Stimulated activated naive CD8-positive, alpha-beta T cell treated with anti-CD3 and anti-CD28 coated beads, Interleukin-15, Interleukin-2, amounts not matched to agents 100 U/mL and 50 U/mL, for 24 hours (primary cell): ENCODE results near the gene OXLD1.

Experiments used
- ATAC-seq: fragments of 150-1000 bp; cut with Tn5 transposase; one replicate; pipeline ENCODE4 v1.10.0; 2021
- DNase-seq: peaks from one replicate; pipeline ENCODE4 v3.0.0; 2021

OXLD1 gene

DNA sequence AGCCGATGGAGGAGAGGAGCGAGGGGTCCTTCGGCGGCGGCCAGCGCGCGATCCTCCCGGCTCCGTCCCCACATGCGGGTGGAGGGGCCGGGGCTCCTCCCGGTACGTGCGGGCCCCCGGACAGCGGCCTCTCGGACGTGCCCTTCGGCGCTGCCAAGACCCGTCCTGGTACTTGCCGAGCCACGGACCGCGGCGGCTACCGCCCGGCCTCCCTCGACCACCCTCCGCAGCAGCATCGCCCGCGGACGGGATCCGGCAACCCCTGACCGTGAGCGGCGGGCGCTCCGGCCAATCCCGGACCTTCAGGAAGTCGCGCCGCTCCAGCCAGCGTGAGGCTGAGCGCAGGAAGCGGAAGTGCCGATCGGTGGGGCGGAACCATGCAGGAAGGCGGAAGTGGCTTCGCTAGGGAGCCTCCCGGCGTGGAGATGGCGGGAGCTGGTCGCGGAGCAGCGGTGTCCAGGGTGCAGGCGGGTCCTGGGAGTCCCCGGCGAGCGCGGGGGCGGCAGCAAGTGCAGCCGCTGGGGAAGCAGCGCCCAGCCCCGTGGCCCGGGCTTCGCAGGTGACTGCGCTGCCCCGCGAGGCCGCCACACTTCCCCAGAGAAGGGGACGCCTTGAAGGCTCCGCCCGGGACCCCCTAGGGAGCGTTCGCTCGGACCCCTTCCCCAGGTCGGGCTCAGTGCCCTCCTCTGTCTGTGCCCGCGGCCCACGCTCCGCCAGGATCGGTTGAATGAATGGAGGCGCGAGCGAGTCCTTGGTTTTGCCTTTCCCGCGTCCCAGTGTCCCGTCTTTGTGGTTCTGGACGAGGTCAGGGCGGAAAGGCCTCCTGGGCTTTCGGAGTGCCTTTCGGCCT, at the start of gene OXLD1, which contains the start of gene CCDC137:
OXLD1 (minus strand) TSS at position 264 of the 850 bp plus-strand sequence; CDS start at position 236, 28 bp downstream.
CCDC137 (plus strand) TSS at position 396 of the 850 bp plus-strand sequence; CDS start at position 426, 30 bp downstream.
- peak; percentile 94 for ATAC-seq
- peak; percentile 97 for DNase-seq

DNA sequence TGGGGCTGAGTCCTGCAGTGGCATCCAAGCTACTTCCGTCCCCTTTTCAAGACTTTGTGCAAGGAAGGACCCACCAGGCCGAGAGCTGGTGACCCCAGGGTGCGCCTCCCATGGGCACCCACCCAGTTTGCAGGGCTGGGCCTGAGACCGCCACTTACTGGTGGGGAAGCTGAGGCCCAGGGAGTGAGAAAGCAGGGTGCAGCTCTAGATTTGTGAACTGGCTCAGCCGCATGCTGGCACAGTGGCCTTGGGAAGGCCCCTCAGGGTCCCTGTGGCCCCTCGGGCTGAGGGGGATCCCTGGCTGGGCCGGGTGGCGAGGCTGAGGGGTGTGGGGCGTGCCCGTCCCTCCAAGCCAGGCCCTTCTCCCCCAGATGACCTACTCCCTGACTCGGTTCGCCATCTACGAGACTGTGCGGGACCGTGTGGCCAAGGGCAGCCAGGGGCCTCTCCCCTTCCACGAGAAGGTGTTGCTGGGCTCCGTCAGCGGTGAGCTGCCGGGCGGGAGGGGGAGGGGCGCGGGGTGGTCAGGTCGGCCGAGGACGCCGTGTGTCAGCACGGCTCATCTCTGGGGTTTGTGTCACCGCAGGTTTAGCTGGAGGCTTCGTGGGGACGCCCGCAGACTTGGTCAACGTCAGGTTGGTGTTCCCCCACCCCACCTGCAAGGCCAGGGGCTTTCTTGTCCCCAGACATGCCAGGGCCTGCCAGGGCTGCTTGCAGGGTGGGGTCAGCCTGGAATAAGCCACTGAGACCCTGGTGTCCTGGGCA, 48.9 kb upstream of the OXLD1 start:
- DNase-seq (no peak), ATAC-seq (no peak)

DNA sequence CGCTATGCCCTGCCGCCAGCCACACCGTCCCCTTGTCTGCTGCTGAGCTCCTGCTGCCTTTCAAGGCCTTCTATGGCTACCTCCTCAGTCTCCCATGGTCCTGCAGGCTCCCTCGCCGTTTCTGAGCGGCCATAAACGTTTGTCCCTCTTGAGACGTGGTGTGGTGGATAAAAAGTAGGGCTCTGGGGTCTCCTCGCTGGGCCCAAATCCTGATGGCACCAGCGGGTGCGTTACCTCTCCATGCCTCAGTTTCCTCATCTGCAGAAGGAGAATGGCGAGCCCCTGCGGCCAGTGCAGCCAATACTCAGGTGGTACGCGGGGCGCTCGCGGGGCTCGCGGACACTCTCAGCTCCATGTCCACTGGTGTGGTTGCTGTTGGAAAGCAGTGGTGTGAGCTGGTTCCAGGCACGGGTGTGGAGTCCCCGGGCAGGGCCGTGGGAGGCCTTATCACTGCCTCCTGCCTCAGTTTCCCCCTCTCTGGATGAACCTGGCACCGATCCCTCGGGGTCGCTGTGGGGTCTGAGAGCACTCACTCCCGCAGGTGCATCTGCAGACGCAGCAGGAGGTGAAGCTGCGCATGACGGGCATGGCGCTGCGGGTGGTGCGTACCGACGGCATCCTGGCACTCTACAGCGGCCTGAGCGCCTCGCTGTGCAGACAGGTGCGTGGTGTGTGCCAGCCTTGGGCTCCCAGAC, 48.2 kb upstream of the OXLD1 start:
- DNase-seq (no peak), ATAC-seq (no peak)

DNA sequence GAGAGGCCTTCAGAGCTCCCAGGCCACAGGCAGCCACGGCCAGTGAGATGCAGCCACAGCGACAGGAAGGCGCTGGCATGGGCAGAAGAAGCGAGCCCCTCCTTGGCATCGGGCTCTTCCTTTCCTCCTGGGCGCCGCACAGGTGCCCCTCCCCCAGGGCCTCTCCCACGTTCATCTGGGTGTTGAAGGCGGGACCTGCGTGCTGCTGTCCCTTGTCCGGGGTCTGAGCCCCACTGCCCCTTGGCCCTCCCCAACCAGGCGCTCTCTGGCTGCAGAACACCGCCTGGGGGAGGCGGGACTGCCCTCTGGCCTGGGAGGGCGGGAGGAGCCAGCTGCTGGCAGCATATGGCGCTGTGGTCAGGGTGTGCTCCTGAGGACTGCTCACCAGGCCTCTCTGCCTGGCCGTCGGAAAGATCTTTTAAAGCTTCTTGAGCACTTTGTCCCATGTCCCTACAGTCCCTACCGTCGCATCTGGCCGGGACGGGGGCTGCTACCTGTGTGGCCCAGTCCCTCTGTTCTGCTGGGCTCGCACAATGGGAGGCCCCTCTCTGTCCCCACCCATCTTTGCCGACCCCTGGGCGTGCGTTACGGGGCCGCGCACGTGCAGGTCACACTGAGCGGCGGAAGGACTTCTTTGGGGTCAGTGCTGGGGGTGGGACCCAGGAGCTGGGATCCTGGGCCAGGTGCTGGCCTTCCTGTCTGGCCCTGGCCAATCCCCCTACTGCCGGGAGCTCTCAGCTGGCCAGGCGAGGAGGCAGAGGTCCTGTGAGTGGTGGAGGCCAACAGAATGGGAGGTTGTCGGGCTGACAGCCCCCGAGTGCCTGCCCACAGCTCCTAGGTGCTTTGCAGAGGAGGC, 47.4 kb upstream of the OXLD1 start:
- ATAC-seq = no peak
- no peak for DNase-seq

DNA sequence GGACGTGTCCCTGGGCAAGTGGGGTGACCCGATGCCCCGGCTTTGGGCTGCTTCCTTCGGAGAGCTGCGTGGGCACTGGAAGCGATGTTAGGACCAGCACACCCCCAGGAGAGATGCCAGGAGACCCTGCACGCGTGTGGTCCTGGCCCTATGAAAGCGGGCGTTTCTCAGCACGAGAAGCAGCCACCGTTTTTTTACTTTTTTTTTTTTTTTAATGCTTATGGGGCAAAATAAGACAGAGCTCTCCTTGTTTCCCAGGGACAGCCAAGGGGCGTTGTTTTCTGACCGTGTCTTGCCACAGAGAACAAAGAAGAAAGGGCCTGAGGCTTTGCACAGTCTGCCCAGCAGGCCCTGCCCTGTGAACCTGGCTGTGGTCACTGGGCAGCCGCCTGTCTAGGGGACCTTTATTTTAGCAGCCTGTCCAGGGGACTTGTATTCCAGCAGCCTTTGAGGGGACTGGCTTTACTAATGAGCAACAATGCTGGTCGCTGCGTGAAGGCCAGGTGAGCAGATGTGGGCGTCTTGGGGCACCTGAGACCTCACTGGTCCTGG, 46.7 kb upstream of the OXLD1 start:
- DNase-seq (no peak), ATAC-seq (no peak)

DNA sequence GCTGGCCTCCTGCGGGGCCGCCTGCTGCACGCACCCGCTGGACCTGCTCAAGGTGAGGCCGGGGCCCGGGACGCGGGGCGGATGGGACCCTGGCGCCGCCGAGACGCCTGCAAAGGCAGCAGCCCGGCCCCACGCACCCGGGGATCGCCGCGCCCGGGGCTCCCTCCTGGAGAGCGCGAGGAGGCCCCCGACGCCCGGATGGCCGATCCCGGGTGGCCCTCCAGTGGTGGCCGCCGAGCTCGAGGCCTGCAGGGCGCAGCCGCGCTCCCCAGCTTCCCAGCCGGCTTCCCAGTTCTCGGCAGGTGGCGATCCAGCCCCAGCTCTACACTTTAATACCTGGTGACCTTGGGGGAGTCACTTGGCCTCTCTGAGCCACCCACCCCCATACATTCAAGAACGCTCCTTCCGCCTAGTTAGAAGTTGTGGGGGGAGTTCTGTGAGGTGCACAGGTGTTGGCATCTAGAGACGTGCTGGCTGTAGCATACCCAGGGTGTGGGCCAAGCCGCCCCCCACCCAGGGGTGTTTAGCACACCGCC, 46.1 kb upstream of the OXLD1 start:
- ATAC-seq (no peak), DNase-seq (no peak)

DNA sequence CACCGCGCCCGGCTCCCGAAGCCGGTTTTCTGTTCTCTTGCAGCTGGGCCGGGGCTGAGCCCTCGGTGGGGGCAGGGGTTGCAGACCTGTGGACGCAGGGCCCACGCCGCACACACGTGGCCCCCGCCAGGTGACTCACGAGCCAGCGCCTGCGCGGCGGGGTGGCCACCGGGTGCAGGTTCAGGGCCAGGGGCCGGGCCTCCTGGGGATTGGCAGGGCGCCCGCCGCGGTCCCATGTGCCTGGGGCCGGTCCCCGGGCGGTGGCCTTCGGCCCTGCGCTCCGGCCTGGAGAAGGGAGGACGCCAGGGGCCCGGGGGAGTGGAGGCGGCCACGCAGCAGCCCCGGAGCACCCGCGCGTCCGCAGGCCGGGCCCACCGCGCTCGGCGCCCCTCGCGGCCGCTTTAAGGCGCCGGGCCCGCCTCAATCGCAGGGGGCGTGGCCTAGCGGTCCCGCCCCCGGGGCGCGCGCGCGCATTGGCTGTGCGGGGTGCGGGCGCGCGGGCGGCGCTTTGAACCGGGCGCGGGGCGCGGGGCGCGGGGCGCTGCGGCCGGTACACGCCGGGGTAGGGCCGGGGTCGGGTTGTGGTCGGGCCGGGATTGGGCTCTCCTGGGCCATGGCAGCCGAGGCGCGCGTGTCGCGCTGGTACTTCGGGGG, 45.5 kb upstream of the OXLD1 start, which contains the start of gene SLC25A10:
SLC25A10 (plus strand) TSS at position 471 of the 654 bp plus-strand sequence; CDS start at position 614, 143 bp downstream.
- ATAC-seq = peak; percentile 86
- DNase-seq = peak; percentile 86

DNA sequence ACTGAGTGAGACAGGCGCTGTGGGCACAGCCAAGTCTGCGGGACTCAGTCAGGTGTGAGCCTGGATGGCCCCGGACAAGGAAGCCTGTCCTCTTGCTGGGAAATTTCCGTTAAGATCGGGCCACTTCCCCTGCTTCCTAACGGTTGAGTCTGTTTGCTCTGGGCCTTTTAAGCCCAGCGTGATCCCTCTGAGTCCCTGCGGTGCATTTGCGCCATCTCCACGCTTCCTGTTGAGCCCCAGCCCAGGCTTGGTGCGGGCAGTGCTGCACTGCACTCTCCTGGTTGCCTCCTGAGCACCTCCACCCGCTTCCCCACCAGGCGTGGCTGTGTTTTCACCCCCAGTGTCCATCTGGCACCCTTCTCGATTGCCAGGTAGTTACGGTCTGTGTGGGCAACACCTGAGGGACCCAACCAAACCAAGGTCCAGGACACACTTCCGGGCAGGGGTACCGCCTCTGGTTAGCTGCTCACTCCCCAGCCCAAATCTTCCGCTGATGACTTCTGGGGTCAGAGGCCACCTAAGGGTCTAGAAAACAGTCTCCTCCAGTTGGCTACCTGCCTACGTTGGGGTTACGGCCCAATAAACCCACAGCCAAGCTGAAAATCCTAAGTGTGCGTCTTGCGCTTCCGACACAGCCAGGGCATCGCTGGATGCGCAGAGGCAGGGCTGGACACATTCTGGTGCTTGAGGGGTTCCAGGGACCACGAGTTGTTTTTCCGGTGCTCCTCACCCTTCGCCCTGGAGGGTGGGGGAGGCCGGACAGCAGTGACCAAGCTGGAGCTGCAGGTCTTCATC, 44.3 kb upstream of the OXLD1 start:
- DNase-seq = peak; percentile 30

DNA sequence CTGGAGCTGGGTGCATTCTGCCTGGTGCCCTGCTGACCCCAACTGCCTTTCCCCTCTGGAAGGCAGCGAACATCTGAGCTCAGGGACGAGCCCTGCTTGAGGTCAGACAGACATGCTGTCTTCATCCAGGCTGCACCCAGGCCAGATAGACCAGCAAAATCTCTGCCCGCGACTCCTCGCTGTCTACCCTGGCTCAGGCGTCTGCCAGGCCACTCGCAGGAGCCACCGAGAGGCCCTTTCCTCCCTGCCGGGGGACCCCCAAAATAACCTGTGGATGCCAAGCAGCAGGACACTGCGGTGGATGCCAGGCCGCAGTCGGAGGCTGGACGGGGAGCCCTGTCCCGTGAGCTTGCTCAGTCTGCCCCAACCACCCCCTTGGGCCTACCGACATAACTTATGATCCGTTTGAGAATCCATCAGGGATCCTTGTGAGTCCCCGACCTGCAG, 42.4 kb upstream of the OXLD1 start:
- no peak for ATAC-seq
- DNase-seq = no peak

More for the DNA sequence above, 44.3 kb upstream of the OXLD1 start:
- no peak for ATAC-seq

DNA sequence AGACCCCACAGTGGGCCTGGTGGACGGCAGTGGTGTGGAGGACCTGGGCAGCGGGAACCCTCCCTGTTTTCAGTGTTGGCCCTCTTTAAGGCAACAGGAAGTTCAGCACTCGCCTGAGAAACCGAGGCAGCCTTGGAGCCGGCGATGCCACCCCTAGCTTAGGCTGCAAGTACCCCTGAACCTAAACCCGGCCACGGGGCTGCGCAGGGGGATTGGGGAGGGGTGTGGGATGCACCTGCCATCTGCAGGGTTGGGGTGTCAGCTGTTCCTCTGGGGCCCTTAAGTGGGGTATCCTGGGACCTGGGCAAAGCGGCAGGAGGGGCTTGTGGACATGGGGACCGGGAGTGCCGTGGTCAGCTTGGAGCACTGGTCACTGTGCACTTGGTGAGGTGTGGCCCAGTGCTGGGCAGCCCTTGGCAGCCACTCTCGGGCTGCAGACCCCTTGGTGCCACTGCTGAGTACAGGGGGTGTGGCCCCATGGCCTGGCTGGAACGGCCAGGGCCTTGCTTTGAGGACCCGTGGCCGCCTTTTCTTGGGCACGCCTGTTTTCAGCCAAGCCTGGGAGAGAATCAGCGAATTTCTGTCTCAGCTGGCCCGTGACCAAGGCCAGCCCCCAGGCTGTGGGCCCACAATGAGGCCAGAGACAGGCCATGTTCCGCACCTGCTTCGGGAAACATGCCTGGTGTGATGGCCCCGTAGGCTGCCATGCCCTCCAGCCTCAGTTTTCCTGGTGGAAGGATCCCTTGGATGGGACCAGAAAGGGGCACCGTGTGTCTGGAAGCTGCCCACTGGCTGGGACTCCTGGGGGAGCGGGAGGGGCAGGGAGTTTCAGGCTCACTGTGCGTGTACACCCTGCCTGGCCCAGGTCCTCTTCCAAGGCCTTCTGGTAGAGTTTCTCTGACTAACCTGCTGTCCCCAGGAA, 41.6 kb upstream of the OXLD1 start:
- DNase-seq (no peak), ATAC-seq (no peak)

DNA sequence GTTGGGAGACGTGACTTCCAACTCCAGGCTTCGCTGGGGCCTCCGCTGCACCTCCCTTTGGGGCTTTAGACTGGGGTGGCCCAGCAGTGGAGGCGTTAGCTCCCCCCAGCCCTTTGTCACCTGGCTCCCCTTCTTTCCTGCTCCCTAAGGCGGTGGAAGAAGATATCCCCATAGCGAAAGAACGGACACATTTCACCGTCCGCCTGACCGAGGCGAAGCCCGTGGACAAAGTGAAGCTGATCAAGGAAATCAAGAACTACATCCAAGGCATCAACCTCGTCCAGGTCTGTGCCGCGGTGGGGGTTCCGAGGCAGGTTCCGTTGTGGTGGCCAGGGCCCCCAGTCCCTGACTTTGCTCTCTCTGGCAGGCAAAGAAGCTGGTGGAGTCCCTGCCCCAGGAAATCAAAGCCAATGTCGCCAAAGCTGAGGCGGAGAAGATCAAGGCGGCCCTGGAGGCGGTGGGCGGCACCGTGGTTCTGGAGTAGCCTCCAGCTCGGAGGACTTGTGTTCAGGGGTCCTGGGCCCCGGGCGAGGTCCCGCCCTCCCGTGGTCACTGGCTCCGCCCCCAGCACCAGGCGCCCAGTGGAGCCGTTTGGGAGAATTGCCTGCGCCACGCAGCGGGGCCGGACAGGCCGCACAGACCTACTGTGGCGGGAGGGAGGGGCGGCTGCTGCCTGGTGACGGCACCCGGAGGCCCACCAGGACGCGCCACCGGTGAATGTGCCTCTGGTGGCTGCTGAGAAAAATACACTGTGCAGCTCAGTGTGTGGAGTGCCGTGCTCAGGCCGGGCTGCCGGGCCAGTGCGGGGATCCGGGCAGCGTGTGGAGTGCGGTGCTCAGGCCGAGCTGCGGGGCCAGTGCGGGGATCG, 40.6 kb upstream of the OXLD1 start:
- ATAC-seq (no peak), DNase-seq (no peak)

DNA sequence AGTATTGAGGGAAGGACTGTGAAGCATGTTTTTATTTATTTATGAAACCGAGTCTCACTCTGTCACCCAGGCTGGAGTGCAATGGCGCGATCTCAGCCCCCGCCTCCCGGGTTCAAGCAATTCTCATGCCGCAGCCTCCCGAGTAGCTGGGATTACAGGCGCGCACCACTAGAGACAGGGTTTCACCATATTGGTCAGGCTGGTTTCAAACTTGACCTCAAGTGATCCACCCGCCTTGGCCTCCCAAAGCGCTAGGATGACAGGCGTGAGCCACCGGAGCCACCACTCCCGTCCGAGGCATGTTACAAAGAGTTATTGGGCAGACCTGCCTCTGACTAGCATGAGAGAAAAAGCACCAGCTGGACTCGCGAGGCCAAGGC, 39.8 kb upstream of the OXLD1 start:
- ATAC-seq = no peak
- DNase-seq = no peak

DNA sequence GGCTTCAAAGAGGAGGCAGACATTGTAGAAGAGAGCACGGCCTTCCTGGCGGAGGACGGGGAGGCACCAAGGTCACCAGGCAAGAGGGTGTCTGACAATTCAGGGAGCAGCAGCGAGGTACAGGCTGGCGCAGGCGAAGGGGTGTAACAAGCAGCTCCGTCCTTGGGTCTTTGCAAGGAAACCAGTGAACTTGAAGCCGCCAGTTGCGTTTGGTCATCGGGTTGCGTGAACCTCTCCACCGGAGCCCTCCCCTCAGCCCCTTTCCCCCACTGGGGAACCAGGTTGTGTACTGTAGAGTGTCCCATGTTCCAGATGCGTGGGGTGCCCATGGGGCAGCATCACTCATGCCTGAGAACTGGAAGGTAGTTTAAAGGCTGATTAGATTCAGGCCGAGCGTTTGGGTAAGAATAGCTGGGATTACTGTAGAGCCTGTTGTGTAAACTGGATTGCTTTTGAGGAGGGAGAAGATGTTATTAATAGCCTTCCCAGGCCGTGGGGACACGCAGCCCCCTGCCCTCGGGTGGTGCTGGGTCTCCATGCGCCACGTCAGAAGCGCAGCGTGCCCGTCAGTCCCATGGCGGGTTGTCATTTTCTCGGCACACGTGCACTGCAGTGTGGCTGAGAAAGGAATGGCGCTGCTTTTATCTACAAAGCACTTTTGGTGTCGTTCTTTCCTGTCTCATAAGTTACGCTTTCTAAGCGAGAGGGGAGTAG, 39.3 kb upstream of the OXLD1 start:
- ATAC-seq = no peak
- DNase-seq = no peak

DNA sequence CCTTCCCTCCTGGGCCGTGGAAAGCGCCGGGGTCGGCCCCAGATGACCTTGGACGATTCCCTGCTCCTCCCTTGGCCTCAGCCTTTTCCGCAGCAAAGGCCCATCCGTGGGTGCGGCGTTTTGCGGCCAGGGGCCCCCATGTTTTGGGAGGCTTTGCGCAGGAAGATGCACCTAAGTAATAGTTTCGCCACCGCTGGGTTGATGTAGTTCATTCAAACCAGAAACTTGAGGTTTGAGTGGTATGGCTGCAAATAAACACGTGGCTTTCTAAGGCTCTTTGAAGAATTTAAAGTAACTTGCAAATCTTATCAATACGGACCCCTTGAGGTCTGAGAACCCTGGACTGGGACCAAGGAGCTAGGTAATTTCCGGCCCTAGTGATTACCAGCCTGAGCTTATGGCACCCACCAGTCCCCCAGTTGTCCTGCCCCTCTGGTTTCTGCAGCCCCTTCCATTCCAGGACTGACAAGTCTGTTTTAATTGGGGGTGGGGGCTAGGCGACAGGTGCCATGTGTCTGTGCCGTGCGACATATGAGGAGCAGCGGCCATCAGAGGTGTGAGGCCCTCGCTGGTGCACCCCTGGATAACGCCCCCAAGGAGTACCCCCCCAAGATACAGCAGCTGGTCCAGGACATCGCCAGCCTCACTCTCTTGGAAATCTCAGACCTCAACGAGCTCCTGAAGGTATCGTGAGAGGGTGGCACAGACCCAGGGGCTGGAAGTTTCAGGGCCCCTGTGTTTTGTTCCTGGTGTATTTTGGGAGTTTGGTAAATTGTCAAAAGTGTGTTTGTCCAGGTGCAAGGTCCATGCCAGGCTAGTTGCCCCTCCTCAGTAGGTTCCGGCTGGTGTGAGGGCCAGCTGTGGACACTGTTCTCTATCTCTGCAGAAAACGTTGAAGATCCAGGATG, 37.6 kb upstream of the OXLD1 start:
- ATAC-seq = no peak
- no peak for DNase-seq

DNA sequence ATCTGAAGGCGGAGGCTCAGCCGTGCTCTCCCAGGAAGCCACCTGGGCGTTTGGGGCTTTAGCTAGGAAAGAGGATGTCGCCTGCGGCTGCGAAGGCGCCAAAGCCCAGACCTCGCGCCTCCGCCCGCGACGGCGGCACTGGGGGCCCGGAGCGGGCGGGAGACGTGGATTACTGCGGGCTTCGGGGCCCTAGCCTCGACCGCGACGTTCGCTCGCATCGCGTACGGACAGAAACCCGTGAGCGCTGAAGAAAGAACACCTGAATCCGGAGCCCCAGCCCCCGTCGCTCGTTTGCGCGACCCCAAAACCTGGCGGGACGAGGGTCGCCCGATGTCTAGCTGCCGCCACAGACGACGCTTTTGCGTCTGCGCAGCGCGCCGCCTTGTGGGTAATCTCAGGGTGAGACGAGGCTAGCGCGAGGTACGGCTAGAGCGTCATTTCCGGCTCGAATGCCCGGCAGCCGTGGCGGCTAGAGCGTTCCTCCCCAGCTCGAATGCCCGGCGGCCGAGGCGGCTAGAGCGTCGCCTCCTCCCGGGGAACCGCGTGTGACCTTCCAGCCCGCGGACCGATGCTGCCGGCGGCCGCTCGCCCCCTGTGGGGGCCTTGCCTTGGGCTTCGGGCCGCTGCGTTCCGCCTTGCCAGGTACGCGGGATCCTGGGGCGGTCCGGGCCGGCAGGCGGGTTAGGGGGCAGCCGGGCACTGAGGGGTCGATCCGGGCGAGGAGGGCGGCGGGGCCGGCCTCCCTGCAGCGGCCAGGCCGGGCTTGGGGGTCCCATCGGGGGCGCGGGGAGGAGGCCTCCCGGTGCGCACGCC, 36.7 kb upstream of the OXLD1 start, which contains the start of gene MRPL12:
MRPL12 (plus strand) TSS at position 434 of the 813 bp plus-strand sequence; CDS start at position 569, 135 bp downstream.
- peak; percentile 86 for ATAC-seq

More for the DNA sequence above, 36.7 kb upstream of the OXLD1 start, which contains the start of gene MRPL12:
- DNase-seq = peak; percentile 93
